Stomach (tissue), 9 donors: Measurements from ENCODE around the gene TMEM235. TPM values are rescaled to one million over a fixed set of nuclear protein-coding genes. Genes with fewer than 3 reads are reported as not detected.

Experiments
- DNase-seq, 2 donors: peaks; one replicate each; pipeline versions ENCODE4 v3.0.0 to v3.0.0-alpha.2; 2013 to 2019
- H3K27ac ChIP-seq, 5 donors: fragments of 200-600 bp in 4 of 5; sonication (generic) in 4 of 5; one replicate each; pipeline ENCODE4 v1.5.1; 2013 to 2019; ENCODE audit warnings: mild to moderate bottlenecking in 1 of 5, moderate library complexity in 1 of 5
- H3K27me3 ChIP-seq, 3 donors: fragments of 200-600 bp; sonication (generic); one replicate each; pipeline ENCODE4 v1.5.1; 2017 to 2019; ENCODE audit warnings: mixed run types in 1 of 3
- H3K36me3 ChIP-seq, 4 donors: fragments of 200-600 bp; sonication (generic); 1 replicate in 3 of 4; 2 replicates in 1 of 4; pipeline ENCODE4 v1.5.1; 2016 to 2019
- H3K4me1 ChIP-seq, 4 donors: fragments of 200-600 bp; sonication (generic); one replicate each; pipeline ENCODE4 v1.5.1; 2016 to 2019
- H3K4me3 ChIP-seq, 4 donors: fragments of 200-600 bp; sonication (generic) in 3 of 4; one replicate each; pipeline ENCODE4 v1.5.1; 2016 to 2019; ENCODE audit warnings: mild to moderate bottlenecking in 1 of 4
- H3K9me3 ChIP-seq, 4 donors: fragments of 200-600 bp; sonication (generic); one replicate each; pipeline ENCODE4 v1.5.1; 2016 to 2019
- CTCF ChIP-seq, 7 experiments: fragments of 450-650 bp in 4 of 7; fragments of 200-600 bp in 3 of 7; sonication (generic) in 3 of 7; IDR thresholded peaks; one replicate each; pipeline ENCODE4 v1.5.1; 2016 to 2019; ENCODE audit warnings: antibody characterized with exemption in 7 of 7, control low read depth in 2 of 7, mild to moderate bottlenecking in 1 of 7
- EP300 ChIP-seq: sonication (generic); formaldehyde crosslinking; IDR thresholded peaks from one replicate; pipeline ENCODE4 v1.6.1; 2017; ENCODE audit warnings: antibody characterized with exemption
- POLR2A ChIP-seq, 4 donors: fragments of 450-650 bp; IDR thresholded peaks; one replicate each; pipeline ENCODE4 v1.6.1; 2016; ENCODE audit warnings: antibody characterized with exemption in 4 of 4, control low read depth in 2 of 4, mild to moderate bottlenecking in 1 of 4, moderate library complexity in 1 of 4
- POLR2AphosphoS5 ChIP-seq, 3 donors: sonication (generic); formaldehyde crosslinking; IDR thresholded peaks; one replicate each; pipeline ENCODE4 v1.6.1; 2016; ENCODE audit warnings: antibody characterized with exemption in 3 of 3
- WGBS, 5 donors: extraction: QIAGEN DNeasy Blood & Tissue Kit in 3 of 5; methylation state at CpG; one replicate each; pipeline versions ENCODE4 v1.1.5 to v1.1.7; 2013 to 2018; 5-methylcytosine and 5-hydroxymethylcytosine counted together
- intact Hi-C: fragments of 100-400 bp; cut with DNase I; formaldehyde crosslinking; loops from one replicate; pipeline ENCODE4 v1.15.1; 2023; ENCODE audit warnings: low total_unique reads
- polyA plus RNA-seq, 3 donors: library from polyadenylated mRNA; stranded (reverse); fragments of 200-250 nt; gene quantifications; one replicate each; pipeline ENCODE4 v1.2.3, GENCODE V29; 2013
- total RNA-seq, 5 donors: library from RNA; depleted of rRNA; stranded (reverse); fragments of >200 nt; gene quantifications; one replicate each; pipeline versions ENCODE4 v1.1.0 to v1.2.3, GENCODE V29; 2014 to 2016
- donor health status: healthy with polysubstance abuse.
- donor health status: Bipolar disorder and iron deficiency.
- donor health status: healthy.

The TMEM235 gene
- total and polyA plus RNA-seq, 8 donors, result not detected

GRCh38 chr17:78223061-78223460, 8.4 kb upstream of the TMEM235 start:
- DNase-seq, result no peak
- intact Hi-C loops, result no loop called here
- peak overlapping the region in 2 of 5 donors; percentile 26 to 44 for H3K27ac ChIP-seq
- peaks cover 0 to 7% (median 0%) of the 10 kb centered on the region in 4 donors for H3K4me1 ChIP-seq
- H3K27me3 ChIP-seq, result peaks cover 0 to 12% (median 0%) of the 10 kb centered on the region in 3 donors
- no peak for TF ChIP-seq CTCF (IDR thresholded peaks at IDR 0.05)
- no peak for TF ChIP-seq EP300
- TF ChIP-seq POLR2AphosphoS5 (IDR thresholded peaks at IDR 0.05), result no peak
- TF ChIP-seq POLR2A (IDR thresholded peaks at IDR 0.05), result no peak
- WGBS, 5 donors, result 71 to 89% (median 87%) methylated on average over 4 of the region's 4 CpGs
- peaks cover 0 to 10% (median 0%) of the 10 kb centered on the region in 4 donors for H3K36me3 ChIP-seq
- no peaks in the 10 kb centered on the region for H3K9me3 ChIP-seq
- no peak overlapping the region for H3K4me3 ChIP-seq

- 88 to 100% (median 92%) methylated on average over 3 of the region's 3 CpGs for WGBS, 5 donors
- no peak for TF ChIP-seq POLR2A (IDR thresholded peaks at IDR 0.05)
- no peak for TF ChIP-seq POLR2AphosphoS5 (IDR thresholded peaks at IDR 0.05)
- no peak for TF ChIP-seq CTCF (IDR thresholded peaks at IDR 0.05)
- TF ChIP-seq EP300, result no peak
- Histone ChIP-seq H3K27me3 (peaks cover 0 to 19% (median 2%) of the 10 kb centered on the region in 3 donors), H3K4me3 (no peak overlapping the region), H3K36me3 (peaks cover 0 to 10% (median 0%) of the 10 kb centered on the region in 4 donors), H3K27ac (peak overlapping the region in 1 of 5 donors; percentile 44), H3K9me3 (no peaks in the 10 kb centered on the region), H3K4me1 (peaks cover 0 to 7% (median 0%) of the 10 kb centered on the region in 4 donors)
- intact Hi-C loops, result no loop called here
- no peak for DNase-seq
These were observed 7.7 kb upstream of the TMEM235 start for GRCh38 chr17:78223765-78224164.

GRCh38 chr17:78224231-78225087, 7.0 kb upstream of the TMEM235 start:
- TF ChIP-seq POLR2A (IDR thresholded peaks at IDR 0.05), result no peak
- TF ChIP-seq EP300, result no peak
- TF ChIP-seq CTCF (IDR thresholded peaks at IDR 0.05), result no peak
- TF ChIP-seq POLR2AphosphoS5 (IDR thresholded peaks at IDR 0.05), result no peak
- H3K27me3 ChIP-seq, result peaks cover 0 to 24% (median 8%) of the 10 kb centered on the region in 3 donors
- peaks cover 0 to 7% (median 0%) of the 10 kb centered on the region in 4 donors for H3K4me1 ChIP-seq
- no peaks in the 10 kb centered on the region for H3K9me3 ChIP-seq
- H3K4me3 ChIP-seq, result no peak overlapping the region
- DNase-seq, result no peak
- H3K36me3 ChIP-seq, result peaks cover 0 to 10% (median 0%) of the 10 kb centered on the region in 4 donors
- H3K27ac ChIP-seq, result no peak overlapping the region
- WGBS, 5 donors, result 83 to 90% (median 88%) methylated on average over 27 of the region's 27 CpGs
- intact Hi-C loops, result no loop called here

- Histone ChIP-seq H3K9me3 (no peaks in the 10 kb centered on the region), H3K4me3 (no peak overlapping the region), H3K4me1 (peaks cover 0 to 7% (median 0%) of the 10 kb centered on the region in 4 donors), H3K27ac (no peak overlapping the region), H3K36me3 (peaks cover 0 to 10% (median 0%) of the 10 kb centered on the region in 4 donors), H3K27me3 (peaks cover 0 to 33% (median 9%) of the 10 kb centered on the region in 3 donors)
- no peak for TF ChIP-seq EP300
- intact Hi-C loops, result no loop called here
- 93 to 96% (median 95%) methylated on average over 16 of the region's 16 CpGs for WGBS, 5 donors
- no peak for DNase-seq
These were observed 6.2 kb upstream of the TMEM235 start for GRCh38 chr17:78225088-78225865.
